ENCODE results near the gene DCAF4. TPM values are rescaled to one million over a fixed set of nuclear protein-coding genes. Genes with fewer than 3 reads are reported as not detected.

DCAF4 gene
- 23.2 and 27.1 TPM in 2 replicates for total RNA-seq
- 10.2 and 11.0 TPM in 2 replicates for polyA plus RNA-seq

- H3K27ac ChIP-seq = peak within 1 kb of the TSS; percentile 29
- no peaks in the 10 kb centered on the region for H3K36me3 ChIP-seq
- H3K4me1 ChIP-seq (ENCODE audit: low read depth) = peaks cover 3% of the 10 kb centered on the region
- peak within 1 kb of the TSS; percentile 62 for H3K4me3 ChIP-seq
- peak; percentile 99 for DNase-seq (ENCODE audit: low read depth in 1 of 2, low spot score in 1 of 2)
- no peak for TF ChIP-seq CTCF (IDR thresholded peaks at IDR 0.05; ENCODE audit: low read depth, low read length)
- H3K27me3 ChIP-seq = no peaks in the 10 kb centered on the region
- no peaks in the 10 kb centered on the region for H3K9me3 ChIP-seq (ENCODE audit: low read depth)
Observed at GRCh38 chr14:72926292-72927028, at the start of gene DCAF4. Gene DCAF4 (plus strand): TSS chr14:72926464. CDS start chr14:72937979, 11,515 bp downstream.

GRCh38 chr14:72876710-72877063 is 49.6 kb upstream of the DCAF4 start:
- DNase-seq (ENCODE audit: low read depth in 1 of 2, low spot score in 1 of 2) = no peak
- Histone ChIP-seq H3K4me3 (no peak overlapping the region), H3K4me1 (ENCODE audit: low read depth) (peaks cover 22% of the 10 kb centered on the region), H3K27me3 (no peaks in the 10 kb centered on the region), H3K9me3 (ENCODE audit: low read depth) (no peaks in the 10 kb centered on the region), H3K36me3 (peaks cover 3% of the 10 kb centered on the region), H3K27ac (peak overlapping the region; percentile 66)
- no peak for TF ChIP-seq CTCF (IDR thresholded peaks at IDR 0.05; ENCODE audit: low read depth, low read length)

GRCh38 chr14:72878746-72879145 is 47.5 kb upstream of the DCAF4 start:
- DNase-seq (ENCODE audit: low read depth in 1 of 2, low spot score in 1 of 2) = no peak
- no peaks in the 10 kb centered on the region for H3K27me3 ChIP-seq
- H3K4me3 ChIP-seq = no peak overlapping the region
- H3K9me3 ChIP-seq (ENCODE audit: low read depth) = no peaks in the 10 kb centered on the region
- no peak for TF ChIP-seq CTCF (IDR thresholded peaks at IDR 0.05; ENCODE audit: low read depth, low read length)
- H3K4me1 ChIP-seq (ENCODE audit: low read depth) = peaks cover 41% of the 10 kb centered on the region
- no peak overlapping the region for H3K27ac ChIP-seq
- peaks cover 3% of the 10 kb centered on the region for H3K36me3 ChIP-seq

- no peak for TF ChIP-seq CTCF (IDR thresholded peaks at IDR 0.05; ENCODE audit: low read depth, low read length)
- no peaks in the 10 kb centered on the region for H3K27me3 ChIP-seq
- H3K4me1 ChIP-seq (ENCODE audit: low read depth) = peaks cover 47% of the 10 kb centered on the region
- H3K4me3 ChIP-seq = no peak overlapping the region
- no peaks in the 10 kb centered on the region for H3K9me3 ChIP-seq (ENCODE audit: low read depth)
- no peak for DNase-seq (ENCODE audit: low read depth in 1 of 2, low spot score in 1 of 2)
- H3K36me3 ChIP-seq = peaks cover 3% of the 10 kb centered on the region
- no peak overlapping the region for H3K27ac ChIP-seq
Observed at GRCh38 chr14:72879431-72879830, 46.8 kb upstream of the DCAF4 start.

GRCh38 chr14:72880164-72880563 is 46.1 kb upstream of the DCAF4 start:
- no peak for TF ChIP-seq CTCF (IDR thresholded peaks at IDR 0.05; ENCODE audit: low read depth, low read length)
- no peaks in the 10 kb centered on the region for H3K9me3 ChIP-seq (ENCODE audit: low read depth)
- peaks cover 47% of the 10 kb centered on the region for H3K4me1 ChIP-seq (ENCODE audit: low read depth)
- no peak overlapping the region for H3K4me3 ChIP-seq
- no peak overlapping the region for H3K27ac ChIP-seq
- no peaks in the 10 kb centered on the region for H3K27me3 ChIP-seq
- DNase-seq (ENCODE audit: low read depth in 1 of 2, low spot score in 1 of 2) = no peak
- peaks cover 3% of the 10 kb centered on the region for H3K36me3 ChIP-seq
